ENCODE measurements around the gene GPX4. TPM values are rescaled to one million over a fixed set of nuclear protein-coding genes. Genes with fewer than 3 reads are reported as not detected.

The GPX4 gene
- total RNA-seq, 2 experiments from 2014 or later: 148 to 203 TPM

- peak; percentile 38 for DNase-seq (ENCODE audit: low spot score)
- no peak for TF ChIP-seq EZH2phosphoT487 (IDR thresholded peaks at IDR 0.05; ENCODE audit: borderline replicate concordance, low read depth, low read length)
- no peak for TF ChIP-seq CTCF (conservative IDR thresholded peaks at IDR 0.05; ENCODE audit: low read length)
- Histone ChIP-seq H3K4me3 (ENCODE audit: low read depth, low read length, poor library complexity, severe bottlenecking) (peak overlapping the region; percentile 71), H3K4me1 (ENCODE audit: insufficient read depth, low read length, poor library complexity, severe bottlenecking) (peaks cover 34% of the 10 kb centered on the region), H3K79me2 (ENCODE audit: insufficient read depth, low read depth, low read length) (no peaks in the 10 kb centered on the region), H2AFZ (ENCODE audit: low read length) (peak overlapping the region; percentile 35; the same call in 1 of the 2 replicates), H3K27ac (ENCODE audit: low read depth, low read length, poor library complexity, severe bottlenecking) (peak overlapping the region; percentile 85), H3K9me3 (ENCODE audit: low read length) (no peaks in the 10 kb centered on the region), H4K20me1 (ENCODE audit: insufficient read depth, low read length) (no peaks in the 10 kb centered on the region), H3K36me3 (ENCODE audit: insufficient read depth, low read length) (0 out of 2 replicates have a peak, but pooled peaks cover 3% of the 10 kb centered on the region), H3K9me2 (ENCODE audit: insufficient read depth, low read length) (no peaks in the 10 kb centered on the region), H3K4me2 (ENCODE audit: low read length) (peak overlapping the region; percentile 99)
- ChIA-PET POLR2A (no interaction called here), CTCF (ENCODE audit: unreplicated experiment) (interaction anchor here (0.5 kb wide), 1 partner anchor 19 kb away, joined by 12 read pairs; no protein-coding TSS in a partner anchor)
- intact Hi-C loops (cut with micrococcal nuclease; ENCODE audit: unreplicated experiment): loop anchor here (2.0 to 5.0 kb wide), 2 partner anchors 40 to 108 kb away; partner anchors contain the start of genes ATP5F1D and SBNO2
- no TSS peak for BruUV-seq (replicated peaks)
Measured at GRCh38 chr19:1132552-1133383, 29.0 kb downstream of the GPX4 start.

- H3K9me3 ChIP-seq (ENCODE audit: low read length): no peaks in the 10 kb centered on the region
- no peak for TF ChIP-seq EZH2phosphoT487 (IDR thresholded peaks at IDR 0.05; ENCODE audit: borderline replicate concordance, low read depth, low read length)
- TF ChIP-seq CTCF (conservative IDR thresholded peaks at IDR 0.05; ENCODE audit: low read length): no peak
- peak overlapping the region; percentile 99 for H3K4me2 ChIP-seq (ENCODE audit: low read length)
- peaks cover 34% of the 10 kb centered on the region for H3K4me1 ChIP-seq (ENCODE audit: insufficient read depth, low read length, poor library complexity, severe bottlenecking)
- no peaks in the 10 kb centered on the region for H3K79me2 ChIP-seq (ENCODE audit: insufficient read depth, low read depth, low read length)
- peak overlapping the region; percentile 85 for H3K27ac ChIP-seq (ENCODE audit: low read depth, low read length, poor library complexity, severe bottlenecking)
- POLR2A ChIA-PET: interaction anchor here (0.9 kb wide), 1 partner anchor 66 kb away, joined by 3 read pairs; no protein-coding TSS in a partner anchor
- CTCF ChIA-PET (ENCODE audit: unreplicated experiment): interaction anchor here (0.5 kb wide), 1 partner anchor 20 kb away, joined by 12 read pairs; no protein-coding TSS in a partner anchor
- H3K4me3 ChIP-seq (ENCODE audit: low read depth, low read length, poor library complexity, severe bottlenecking): peak overlapping the region; percentile 71
- DNase-seq (ENCODE audit: low spot score): peak; percentile 93
- H3K9me2 ChIP-seq (ENCODE audit: insufficient read depth, low read length): no peaks in the 10 kb centered on the region
- H3K36me3 ChIP-seq (ENCODE audit: insufficient read depth, low read length): no peaks in the 10 kb centered on the region
- H2AFZ ChIP-seq (ENCODE audit: low read length): peak overlapping the region; percentile 16; the same call in 1 of the 2 replicates
- no peaks in the 10 kb centered on the region for H4K20me1 ChIP-seq (ENCODE audit: insufficient read depth, low read length)
- intact Hi-C loops (cut with micrococcal nuclease; ENCODE audit: unreplicated experiment): loop anchor here (2.0 to 5.0 kb wide), 2 partner anchors 39 to 107 kb away; partner anchors contain the start of genes ATP5F1D and SBNO2
- BruUV-seq (replicated peaks): no TSS peak
Measured at GRCh38 chr19:1133471-1133929, 29.7 kb downstream of the GPX4 start.

All from OCI-LY7 (cell line).